Liver (tissue), 3 donors: ENCODE measurements around the gene CCDC33.

Experiments used
- CTCF ChIP-seq: fragments of 150-350 bp; IDR thresholded peaks from 2 replicates; pipeline ENCODE4 v1.5.1; 2017; ENCODE audit warnings: improper control_type of control experiment, low read depth, low read length; ENCODE audit not compliant: missing input control
- EGR1 ChIP-seq, 2 donors: IDR thresholded peaks; 2 replicates each; pipeline ENCODE4 v1.6.1; 2016 to 2018; ENCODE audit warnings: antibody characterized with exemption in 2 of 2, low read depth in 2 of 2
- JUND ChIP-seq, 2 donors: IDR thresholded peaks; 2 replicates each; pipeline ENCODE4 v1.6.1; 2016; ENCODE audit warnings: antibody characterized with exemption in 2 of 2
- REST ChIP-seq: IDR thresholded peaks from 2 replicates; pipeline ENCODE4 v1.6.1; 2016; ENCODE audit warnings: antibody characterized with exemption, mild to moderate bottlenecking
- TAF1 ChIP-seq: conservative IDR thresholded peaks from 2 replicates; pipeline ENCODE4 v1.6.1; 2016; ENCODE audit warnings: antibody characterized with exemption, mild to moderate bottlenecking
- donor health status: healthy.
- donor health status: healthy.

- TF ChIP-seq CTCF (no peak), REST (no peak), JUND (IDR thresholded peaks at IDR 0.05) (no peak), TAF1 (no peak), EGR1 (IDR thresholded peaks at IDR 0.05; ENCODE audit: low read depth in 2 of 2) (no peak)
These were observed 34.0 kb downstream of the CCDC33 start for GRCh38 chr15:74270155-74270554.
